K562 (cell line): ENCODE results near the gene CNR2. TPM values are rescaled to one million over a fixed set of nuclear protein-coding genes. Genes with fewer than 3 reads are reported as not detected.

Experiments used
- CBFA2T3 ChIP-seq: fragments of 450-650 bp; IDR thresholded peaks from 2 replicates; pipeline ENCODE4 v1.6.1; 2017
- CHD4 ChIP-seq: fragments of 200-600 bp; sonication (generic); IDR thresholded peaks from 3 replicates; pipeline ENCODE4 v1.6.1; 2012; ENCODE audit warnings: low read depth, mild to moderate bottlenecking, mixed read lengths, low read length, inconsistent platforms; ENCODE audit not compliant: insufficient read depth, insufficient replicate concordance, poor library complexity, severe bottlenecking
- EGR1 ChIP-seq: fragments of 450-650 bp; conservative IDR thresholded peaks from 2 replicates; pipeline ENCODE4 v1.6.1; 2017; ENCODE audit warnings: mild to moderate bottlenecking
- GABPA ChIP-seq: fragments of 200-800 bp; sonication (Bioruptor generic); conservative IDR thresholded peaks from 2 replicates; pipeline ENCODE4 v1.6.1; 2016; ENCODE audit warnings: low read depth, missing genetic modification characterization, missing compliant biosample characterization
- HDAC8 ChIP-seq: fragments of 450-650 bp; IDR thresholded peaks from 2 replicates; pipeline ENCODE4 v1.6.1; 2016; ENCODE audit warnings: mild to moderate bottlenecking, missing genetic modification characterization, moderate library complexity, missing compliant biosample characterization
- HIVEP1 ChIP-seq: fragments of 250-450 bp; sonication (Bioruptor Pico); IDR thresholded peaks from 2 replicates; pipeline ENCODE4 v1.4.0; 2020; ENCODE audit warnings: mild to moderate bottlenecking
- KDM2B ChIP-seq: fragments of 250-450 bp; sonication (Bioruptor Pico); IDR thresholded peaks from 2 replicates; pipeline ENCODE4 v1.8.0; 2021; ENCODE audit warnings: mild to moderate bottlenecking, moderate library complexity
- MCM5 ChIP-seq: fragments of 450-650 bp; IDR thresholded peaks from 2 replicates; pipeline ENCODE4 v1.6.1; 2016; ENCODE audit warnings: low read depth
- MEF2A ChIP-seq: IDR thresholded peaks from 2 replicates; pipeline ENCODE4 v1.6.1; 2011; ENCODE audit warnings: low read depth, mild to moderate bottlenecking, low read length, moderate library complexity; ENCODE audit not compliant: control insufficient read depth
- MEF2D ChIP-seq: conservative IDR thresholded peaks from 2 replicates; pipeline ENCODE4 v1.6.1; 2016; ENCODE audit warnings: low read depth, missing genetic modification characterization, missing compliant biosample characterization
- NFIX ChIP-seq: fragments of 250-450 bp; sonication (Bioruptor Pico); IDR thresholded peaks from 2 replicates; pipeline ENCODE4 v1.4.0; 2020; ENCODE audit warnings: low read depth, mild to moderate bottlenecking, moderate library complexity
- NONO ChIP-seq, 2 experiments: fragments of 200-400 bp in 1 of 2; fragments of 450-650 bp in 1 of 2; formaldehyde crosslinking in 1 of 2; IDR thresholded peaks; 2 replicates each; pipeline ENCODE4 v1.6.1; 2017; ENCODE audit warnings: low read depth in 2 of 2, mild to moderate bottlenecking in 2 of 2, moderate library complexity in 2 of 2, low read length in 1 of 2
- SMARCA5 ChIP-seq: fragments of 450-650 bp; IDR thresholded peaks from 2 replicates; pipeline ENCODE4 v1.6.1; 2016
- SRSF1 ChIP-seq: fragments of 200-400 bp; formaldehyde crosslinking; IDR thresholded peaks from 2 replicates; pipeline ENCODE4 v1.6.1; 2017; ENCODE audit warnings: mild to moderate bottlenecking, low read depth, low read length, moderate library complexity
- SRSF7 ChIP-seq: fragments of 200-400 bp; formaldehyde crosslinking; optimal IDR thresholded peaks from 2 replicates; pipeline ENCODE3; 2017; ENCODE audit warnings: mild to moderate bottlenecking, low read depth, low read length
- XRCC3 ChIP-seq: fragments of 450-650 bp; IDR thresholded peaks from 2 replicates; pipeline ENCODE4 v1.6.1; 2017; ENCODE audit warnings: mild to moderate bottlenecking, moderate library complexity
- ZBTB17 ChIP-seq: fragments of 450-650 bp; formaldehyde crosslinking; IDR thresholded peaks from 2 replicates; pipeline ENCODE4 v1.4.0; 2020; ENCODE audit warnings: mild to moderate bottlenecking
- ZNF12 ChIP-seq: sonication (generic); formaldehyde crosslinking; IDR thresholded peaks from 2 replicates; pipeline ENCODE4 v1.4.0; 2020; ENCODE audit warnings: mild to moderate bottlenecking, missing genetic modification reagents
- ZNF316 ChIP-seq: fragments of 450-650 bp; IDR thresholded peaks from 2 replicates; pipeline ENCODE4 v1.6.1; 2016
- ZNF766 ChIP-seq: fragments of 200-800 bp; sonication (Bioruptor generic); conservative IDR thresholded peaks from 2 replicates; pipeline ENCODE4 v1.6.1; 2016; ENCODE audit warnings: missing genetic modification characterization, missing compliant biosample characterization
- ZNF778 ChIP-seq: fragments of 450-650 bp; formaldehyde crosslinking; IDR thresholded peaks from 2 replicates; pipeline ENCODE4 v1.4.0; 2020; ENCODE audit warnings: mild to moderate bottlenecking, moderate library complexity
- polyA plus RNA-seq, 8 experiments: library from polyadenylated mRNA; depleted of rRNA in 4 of 8; stranded (reverse) in 5 of 8; unstranded in 3 of 8; fragments of >200 nt; fragmentation: Nextera tagmentation in 2 of 8; fragmentation: Illumina TruSeq in 1 of 8; extraction: Ambion mirVana in 2 of 8; extraction: Trizol in 1 of 8; gene quantifications; 2 replicates each; pipeline versions ENCODE4 v1.2.1 to v1.2.3, GENCODE V29; 2011 to 2014; ENCODE audit warnings: inconsistent platforms in 1 of 8, missing spikeins in 1 of 8
- total RNA-seq, 7 experiments: library from RNA; depleted of rRNA in 6 of 7; stranded (reverse); fragments of >200 nt in 6 of 7; fragmentation: Illumina TruSeq in 2 of 7; extraction: Trizol in 2 of 7; gene quantifications; 2 replicates each; pipeline versions ENCODE4 v1.2.1 to v1.2.3, GENCODE V29; 2011 to 2021; ENCODE audit warnings: low replicate concordance in 1 of 7
- TF ChIP-seq, protein P1 (sequence below): sonication (generic); formaldehyde crosslinking; IDR thresholded peaks from 2 replicates; pipeline ENCODE4 v1.4.0; 2020; ENCODE audit warnings: mild to moderate bottlenecking, missing genetic modification reagents
- TF ChIP-seq, protein P2 (sequence below): fragments of 250-450 bp; sonication (Bioruptor Pico); IDR thresholded peaks from 2 replicates; pipeline ENCODE4 v1.9.0; 2021; ENCODE audit warnings: mild to moderate bottlenecking, inconsistent platforms
- TF ChIP-seq, protein P3 (sequence below): fragments of 250-450 bp; sonication (Bioruptor Pico); IDR thresholded peaks from 2 replicates; pipeline ENCODE4 v1.8.0; 2022; ENCODE audit warnings: inconsistent platforms

CNR2 gene
- total and polyA plus RNA-seq, 9 of the 15 experiments (the other 6 are each of a cell fraction or from before 2014, with no cell fraction given), result not detected

DNA sequence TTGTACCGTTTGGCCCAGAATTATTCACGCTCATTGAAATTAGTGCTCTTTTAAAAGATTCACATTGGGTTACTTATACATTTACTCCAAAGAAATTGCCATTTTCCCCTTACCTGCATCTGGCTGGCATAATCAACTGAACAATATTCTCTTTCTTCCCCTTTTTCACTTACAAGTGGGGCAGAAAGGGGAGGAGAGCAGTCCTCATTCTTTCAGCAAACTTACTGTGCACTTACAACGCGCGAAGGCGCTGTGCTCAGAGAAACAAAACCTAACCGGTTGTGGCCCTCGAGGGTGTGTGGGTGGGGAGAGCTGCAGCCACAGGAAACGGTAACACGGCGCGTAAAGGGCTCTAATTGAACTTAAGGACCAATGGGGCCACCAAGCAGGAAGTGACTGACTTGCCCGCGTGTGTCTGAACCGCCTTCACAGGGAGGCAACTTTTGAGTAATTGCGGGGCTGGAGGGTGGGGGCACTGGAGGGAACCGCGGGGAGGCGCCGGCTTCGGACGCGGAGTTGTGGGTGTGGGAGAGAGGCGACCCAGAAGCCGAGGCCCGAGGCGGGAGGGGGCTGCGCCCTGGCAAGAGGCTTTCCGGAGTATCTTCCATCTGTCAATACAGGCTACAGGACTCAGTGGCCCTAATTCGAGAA is 45.8 kb upstream of the CNR2 start (continued):
- TF ChIP-seq, protein P1, sequence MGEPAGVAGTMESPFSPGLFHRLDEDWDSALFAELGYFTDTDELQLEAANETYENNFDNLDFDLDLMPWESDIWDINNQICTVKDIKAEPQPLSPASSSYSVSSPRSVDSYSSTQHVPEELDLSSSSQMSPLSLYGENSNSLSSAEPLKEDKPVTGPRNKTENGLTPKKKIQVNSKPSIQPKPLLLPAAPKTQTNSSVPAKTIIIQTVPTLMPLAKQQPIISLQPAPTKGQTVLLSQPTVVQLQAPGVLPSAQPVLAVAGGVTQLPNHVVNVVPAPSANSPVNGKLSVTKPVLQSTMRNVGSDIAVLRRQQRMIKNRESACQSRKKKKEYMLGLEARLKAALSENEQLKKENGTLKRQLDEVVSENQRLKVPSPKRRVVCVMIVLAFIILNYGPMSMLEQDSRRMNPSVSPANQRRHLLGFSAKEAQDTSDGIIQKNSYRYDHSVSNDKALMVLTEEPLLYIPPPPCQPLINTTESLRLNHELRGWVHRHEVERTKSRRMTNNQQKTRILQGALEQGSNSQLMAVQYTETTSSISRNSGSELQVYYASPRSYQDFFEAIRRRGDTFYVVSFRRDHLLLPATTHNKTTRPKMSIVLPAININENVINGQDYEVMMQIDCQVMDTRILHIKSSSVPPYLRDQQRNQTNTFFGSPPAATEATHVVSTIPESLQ (CRISPR knock-in tag), result no peak
- TF ChIP-seq GABPA (tag), result peak; percentile 91
- TF ChIP-seq KDM2B (CRISPR knock-in tag), result no peak
- TF ChIP-seq ZBTB17, result no peak
- TF ChIP-seq SMARCA5, result no peak
- no peak; a peak in 1 of 4 replicates for TF ChIP-seq NONO (IDR thresholded peaks at IDR 0.05; ENCODE audit: low read depth in 2 of 2, low read length in 1 of 2)
- no peak for TF ChIP-seq NFIX (CRISPR knock-in tag)
- no peak for TF ChIP-seq MCM5
- no peak; the same call in 1 of the 2 replicates for TF ChIP-seq HDAC8 (tag)
- TF ChIP-seq ZNF316, result no peak
- TF ChIP-seq MEF2D (tag), result no peak
- TF ChIP-seq EGR1, result peak; percentile 93
- TF ChIP-seq, protein P2, sequence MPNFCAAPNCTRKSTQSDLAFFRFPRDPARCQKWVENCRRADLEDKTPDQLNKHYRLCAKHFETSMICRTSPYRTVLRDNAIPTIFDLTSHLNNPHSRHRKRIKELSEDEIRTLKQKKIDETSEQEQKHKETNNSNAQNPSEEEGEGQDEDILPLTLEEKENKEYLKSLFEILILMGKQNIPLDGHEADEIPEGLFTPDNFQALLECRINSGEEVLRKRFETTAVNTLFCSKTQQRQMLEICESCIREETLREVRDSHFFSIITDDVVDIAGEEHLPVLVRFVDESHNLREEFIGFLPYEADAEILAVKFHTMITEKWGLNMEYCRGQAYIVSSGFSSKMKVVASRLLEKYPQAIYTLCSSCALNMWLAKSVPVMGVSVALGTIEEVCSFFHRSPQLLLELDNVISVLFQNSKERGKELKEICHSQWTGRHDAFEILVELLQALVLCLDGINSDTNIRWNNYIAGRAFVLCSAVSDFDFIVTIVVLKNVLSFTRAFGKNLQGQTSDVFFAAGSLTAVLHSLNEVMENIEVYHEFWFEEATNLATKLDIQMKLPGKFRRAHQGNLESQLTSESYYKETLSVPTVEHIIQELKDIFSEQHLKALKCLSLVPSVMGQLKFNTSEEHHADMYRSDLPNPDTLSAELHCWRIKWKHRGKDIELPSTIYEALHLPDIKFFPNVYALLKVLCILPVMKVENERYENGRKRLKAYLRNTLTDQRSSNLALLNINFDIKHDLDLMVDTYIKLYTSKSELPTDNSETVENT (CRISPR knock-in tag), result no peak
- no peak for TF ChIP-seq SRSF1
- TF ChIP-seq CHD4, result no peak
- TF ChIP-seq ZNF766, result no peak
- TF ChIP-seq XRCC3, result no peak
- 0 out of 2 replicates have a peak, but pooled peaks have one; percentile 3 for TF ChIP-seq MEF2A
- no peak for TF ChIP-seq ZNF778
- TF ChIP-seq, protein P3, sequence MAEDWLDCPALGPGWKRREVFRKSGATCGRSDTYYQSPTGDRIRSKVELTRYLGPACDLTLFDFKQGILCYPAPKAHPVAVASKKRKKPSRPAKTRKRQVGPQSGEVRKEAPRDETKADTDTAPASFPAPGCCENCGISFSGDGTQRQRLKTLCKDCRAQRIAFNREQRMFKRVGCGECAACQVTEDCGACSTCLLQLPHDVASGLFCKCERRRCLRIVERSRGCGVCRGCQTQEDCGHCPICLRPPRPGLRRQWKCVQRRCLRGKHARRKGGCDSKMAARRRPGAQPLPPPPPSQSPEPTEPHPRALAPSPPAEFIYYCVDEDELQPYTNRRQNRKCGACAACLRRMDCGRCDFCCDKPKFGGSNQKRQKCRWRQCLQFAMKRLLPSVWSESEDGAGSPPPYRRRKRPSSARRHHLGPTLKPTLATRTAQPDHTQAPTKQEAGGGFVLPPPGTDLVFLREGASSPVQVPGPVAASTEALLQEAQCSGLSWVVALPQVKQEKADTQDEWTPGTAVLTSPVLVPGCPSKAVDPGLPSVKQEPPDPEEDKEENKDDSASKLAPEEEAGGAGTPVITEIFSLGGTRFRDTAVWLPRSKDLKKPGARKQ (CRISPR knock-in tag), result no peak
- TF ChIP-seq CBFA2T3, result 0 out of 2 replicates have a peak, but pooled peaks have one; percentile 6
- TF ChIP-seq SRSF7, result no peak
- peak; percentile 18; the same call in 1 of the 2 replicates for TF ChIP-seq ZNF12
- no peak for TF ChIP-seq HIVEP1 (CRISPR knock-in tag)
